Esophagus squamous epithelium (tissue), 5 donors: ENCODE results near the gene SEMA7A. TPM values are rescaled to one million over a fixed set of nuclear protein-coding genes. Genes with fewer than 3 reads are reported as not detected.

Experiments used
- DNase-seq: peaks from one replicate; lab custom pipeline; 2025; lab: John Stamatoyannopoulos, UW
- H3K27ac ChIP-seq, 4 donors: fragments of 200-600 bp; sonication (generic); one replicate each; pipeline ENCODE4 v1.5.1; 2016 to 2019; ENCODE audit warnings: mild to moderate bottlenecking in 1 of 4
- H3K27me3 ChIP-seq, 4 donors: fragments of 200-600 bp; sonication (generic); 1 replicate in 3 of 4; 2 replicates in 1 of 4; pipeline versions ENCODE4 v1.5.1 to v1.6.0; 2017 to 2021; ENCODE audit warnings: antibody characterized with exemption in 1 of 4
- H3K36me3 ChIP-seq, 3 donors: fragments of 200-600 bp; sonication (generic); one replicate each; pipeline ENCODE4 v1.5.1; 2016 to 2019
- H3K4me1 ChIP-seq, 3 donors: fragments of 200-600 bp; sonication (generic); one replicate each; pipeline ENCODE4 v1.5.1; 2017 to 2019
- H3K4me3 ChIP-seq, 4 donors: fragments of 200-600 bp; sonication (generic); 1 replicate in 3 of 4; 2 replicates in 1 of 4; pipeline ENCODE4 v1.5.1; 2016 to 2019; ENCODE audit warnings: mild to moderate bottlenecking in 2 of 4, moderate library complexity in 1 of 4
- H3K9me3 ChIP-seq, 3 donors: fragments of 200-600 bp; sonication (generic); one replicate each; pipeline ENCODE4 v1.5.1; 2016 to 2019
- CTCF ChIP-seq, 6 experiments: fragments of 450-650 bp in 4 of 6; fragments of 200-600 bp in 2 of 6; sonication (generic) in 2 of 6; IDR thresholded peaks; one replicate each; pipeline ENCODE4 v1.5.1; 2016 to 2019; ENCODE audit warnings: antibody characterized with exemption in 6 of 6, mild to moderate bottlenecking in 4 of 6, moderate library complexity in 4 of 6
- POLR2A ChIP-seq, 4 donors: fragments of 450-650 bp; IDR thresholded peaks; one replicate each; pipeline ENCODE4 v1.6.1; 2017; ENCODE audit warnings: antibody characterized with exemption in 4 of 4, mild to moderate bottlenecking in 4 of 4, moderate library complexity in 3 of 4
- WGBS, 2 donors: methylation state at CpG; one replicate each; pipeline ENCODE4 v1.1.5; 2018; 5-methylcytosine and 5-hydroxymethylcytosine counted together
- intact Hi-C: fragments of 100-400 bp; cut with DNase I; formaldehyde crosslinking; loops from one replicate; pipeline ENCODE4 v1.15.0; 2022
- total RNA-seq, 4 donors: library from RNA; depleted of rRNA; stranded (reverse); fragments of >200 nt; gene quantifications; one replicate each; pipeline ENCODE4 v1.1.0, GENCODE V29; 2016
- donor health status: DM: yes; HTN: yes; CAD: no.

SEMA7A gene
- total RNA-seq, 4 donors from 2014 or later = 1.2 to 7.5 (median 2.9) TPM

GRCh38 chr15:74454764-74455500 lies 21.2 kb upstream of the SEMA7A start:
- intact Hi-C loops = no loop called here
- Histone ChIP-seq H3K27me3 (no peaks in the 10 kb centered on the region), H3K36me3 (peaks cover 0 to 87% (median 25%) of the 10 kb centered on the region in 3 donors), H3K4me3 (no peak overlapping the region), H3K27ac (no peak overlapping the region), H3K9me3 (no peaks in the 10 kb centered on the region), H3K4me1 (peaks cover 0 to 5% (median 3%) of the 10 kb centered on the region in 3 donors)
- TF ChIP-seq CTCF (IDR thresholded peaks at IDR 0.05) = no peak
- no peak for TF ChIP-seq POLR2A (IDR thresholded peaks at IDR 0.05)
- DNase-seq = no peak

GRCh38 chr15:74453925-74454763 lies 20.4 kb upstream of the SEMA7A start:
- DNase-seq = no peak
- Histone ChIP-seq H3K27ac (no peak overlapping the region), H3K9me3 (no peaks in the 10 kb centered on the region), H3K36me3 (peaks cover 3 to 95% (median 28%) of the 10 kb centered on the region in 3 donors), H3K4me1 (no peaks in the 10 kb centered on the region), H3K27me3 (no peaks in the 10 kb centered on the region), H3K4me3 (no peak overlapping the region)
- intact Hi-C loops = no loop called here
- WGBS, 2 donors = 73 to 86% methylated on average over 12 to 13 of the region's 13 CpGs
- no peak for TF ChIP-seq POLR2A (IDR thresholded peaks at IDR 0.05)
- TF ChIP-seq CTCF (IDR thresholded peaks at IDR 0.05) = no peak

GRCh38 chr15:74451861-74452835 lies 18.4 kb upstream of the SEMA7A start:
- H3K4me1 ChIP-seq = no peaks in the 10 kb centered on the region
- intact Hi-C loops = no loop called here
- WGBS, 2 donors = 88% methylated on average over 15 to 16 of the region's 16 CpGs
- no peak for TF ChIP-seq CTCF (IDR thresholded peaks at IDR 0.05)
- TF ChIP-seq POLR2A (IDR thresholded peaks at IDR 0.05) = no peak
- H3K9me3 ChIP-seq = no peaks in the 10 kb centered on the region
- no peak overlapping the region for H3K4me3 ChIP-seq
- peaks cover 18 to 99% (median 45%) of the 10 kb centered on the region in 3 donors for H3K36me3 ChIP-seq
- no peak overlapping the region for H3K27ac ChIP-seq
- no peaks in the 10 kb centered on the region for H3K27me3 ChIP-seq
- no peak for DNase-seq

GRCh38 chr15:74451322-74451721 lies 17.6 kb upstream of the SEMA7A start:
- DNase-seq = no peak
- intact Hi-C loops = no loop called here
- Histone ChIP-seq H3K4me3 (no peak overlapping the region), H3K9me3 (no peaks in the 10 kb centered on the region), H3K27me3 (no peaks in the 10 kb centered on the region), H3K36me3 (peaks cover 18 to 100% (median 48%) of the 10 kb centered on the region in 3 donors), H3K27ac (no peak overlapping the region), H3K4me1 (no peaks in the 10 kb centered on the region)
- WGBS, 2 donors = 100% methylated on average over 2 of the region's 2 CpGs
- no peak for TF ChIP-seq POLR2A (IDR thresholded peaks at IDR 0.05)
- TF ChIP-seq CTCF (IDR thresholded peaks at IDR 0.05) = no peak
